Karpas-422 (cell line): Measurements from ENCODE around the gene HOXC9. TPM values are rescaled to one million over a fixed set of nuclear protein-coding genes. Genes with fewer than 3 reads are reported as not detected.
A peak's percentile ranks its signal among the peaks of the same experiment; 100 is the strongest.

Experiments
- DNase-seq: peaks from one replicate; pipeline ENCODE4 v3.0.0-alpha.2; 2015
- H2AFZ ChIP-seq: fragments of 200-600 bp; sonication (generic); 2 replicates; pipeline ENCODE4 v1.6.1; 2014; ENCODE audit warnings: antibody characterized with exemption, low read length, mixed read lengths
- H3K27ac ChIP-seq: fragments of 200-600 bp; sonication (generic); 2 replicates; pipeline ENCODE4 v1.5.1; 2014; ENCODE audit warnings: mild to moderate bottlenecking, low read length, moderate library complexity
- H3K27me3 ChIP-seq: fragments of 200-600 bp; sonication (generic); 2 replicates; pipeline ENCODE4 v1.6.1; 2014; ENCODE audit warnings: low read length, mixed read lengths
- H3K36me3 ChIP-seq: fragments of 200-600 bp; sonication (generic); 2 replicates; pipeline ENCODE4 v1.6.1; 2014; ENCODE audit warnings: low read length, mixed read lengths; ENCODE audit not compliant: insufficient read depth
- H3K4me1 ChIP-seq: fragments of 200-600 bp; sonication (generic); 2 replicates; pipeline ENCODE4 v1.6.1; 2014; ENCODE audit warnings: mild to moderate bottlenecking, low read length, mixed read lengths
- H3K4me2 ChIP-seq: fragments of 200-600 bp; sonication (generic); 2 replicates; pipeline ENCODE4 v1.6.1; 2014; ENCODE audit warnings: low read length, low read depth, mild to moderate bottlenecking; ENCODE audit not compliant: poor library complexity, severe bottlenecking
- H3K4me3 ChIP-seq: fragments of 200-600 bp; sonication (generic); 2 replicates; pipeline ENCODE4 v1.5.1; 2014; ENCODE audit warnings: mild to moderate bottlenecking, antibody characterized with exemption, low read length, mixed read lengths
- H3K79me2 ChIP-seq: fragments of 200-600 bp; sonication (generic); 2 replicates; pipeline ENCODE4 v1.6.1; 2014; ENCODE audit warnings: mild to moderate bottlenecking, low read length, mixed read lengths
- H3K9ac ChIP-seq: fragments of 200-600 bp; sonication (generic); 2 replicates; pipeline ENCODE4 v1.6.0; 2014; ENCODE audit warnings: low read length
- H3K9me2 ChIP-seq: fragments of 200-600 bp; sonication (generic), shearing (Covaris generic); replicated peaks from 2 replicates; pipeline ENCODE4 v1.6.0; 2014; ENCODE audit warnings: mild to moderate bottlenecking, low read length, moderate library complexity; ENCODE audit not compliant: insufficient read depth
- H3K9me3 ChIP-seq: fragments of 300-700, 200-600 bp; sonication (generic); 2 replicates; pipeline ENCODE4 v1.6.1; 2014; ENCODE audit warnings: low read length, mixed read lengths
- H4K20me1 ChIP-seq: fragments of 200-600 bp; sonication (generic); 2 replicates; pipeline ENCODE4 v1.6.1; 2014; ENCODE audit warnings: mild to moderate bottlenecking, antibody characterized with exemption, low read length, low read depth; ENCODE audit not compliant: insufficient read depth
- total RNA-seq: library from RNA; depleted of rRNA; stranded (reverse); fragments of >200 nt; shearing (Covaris generic); gene quantifications from 2 replicates; pipeline ENCODE4 v1.2.3, GENCODE V29; 2014; ENCODE audit warnings: low replicate concordance

The HOXC9 gene
- total RNA-seq, 1 experiment from 2014 or later = not detected

DNA sequence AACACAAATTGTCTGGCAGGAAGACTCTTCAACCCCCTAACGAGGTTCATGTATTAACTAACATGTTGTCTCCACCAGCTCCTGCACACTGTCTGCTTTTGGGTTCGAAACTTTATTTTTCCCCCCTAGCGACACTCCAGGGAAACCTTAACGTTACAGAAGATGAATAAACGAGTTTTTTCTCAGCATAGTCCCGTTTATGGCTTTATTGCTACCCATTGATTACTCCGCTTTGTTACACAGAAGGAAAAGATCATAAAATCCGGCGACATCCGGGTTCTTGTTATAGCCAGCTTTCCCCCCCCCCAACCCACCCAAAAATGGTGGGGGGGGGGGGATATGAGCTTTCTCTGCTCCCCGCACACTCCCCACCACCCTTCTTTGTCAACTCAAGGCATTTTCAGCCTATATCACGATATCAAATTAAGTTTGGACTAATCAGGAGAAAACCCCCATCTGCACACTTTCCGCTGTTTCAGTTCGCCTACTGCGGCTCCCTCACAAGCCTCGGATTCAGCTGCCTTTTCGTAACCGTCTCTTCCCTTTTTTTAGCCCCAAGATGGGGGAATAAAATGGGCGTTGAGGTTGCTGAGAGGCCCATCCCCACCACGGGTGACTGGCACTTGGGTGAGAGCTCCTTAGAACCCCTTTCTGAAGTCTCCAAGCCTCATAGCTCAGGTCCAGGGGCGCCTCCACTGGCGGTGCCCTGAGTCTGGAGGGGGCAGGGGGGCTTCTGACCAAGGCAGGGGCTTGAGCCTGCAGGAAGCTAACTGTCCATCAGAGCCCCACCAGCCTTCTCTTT is 26.9 kb downstream of the HOXC9 start:
- Histone ChIP-seq H3K4me2 (no peak overlapping the region), H3K9me2 (no peaks in the 10 kb centered on the region), H3K4me1 (peaks cover 17% of the 10 kb centered on the region), H3K79me2 (no peaks in the 10 kb centered on the region), H3K36me3 (no peaks in the 10 kb centered on the region), H3K27me3 (peaks cover 2% of the 10 kb centered on the region; the same call in 1 of the 2 replicates), H3K9ac (0 out of 2 replicates have a peak overlapping the region, but pooled peaks have one; percentile 35), H3K27ac (no peak overlapping the region), H4K20me1 (no peaks in the 10 kb centered on the region), H3K4me3 (no peak overlapping the region), H3K9me3 (no peaks in the 10 kb centered on the region), H2AFZ (peak overlapping the region; percentile 65)
- no peak for DNase-seq

DNA sequence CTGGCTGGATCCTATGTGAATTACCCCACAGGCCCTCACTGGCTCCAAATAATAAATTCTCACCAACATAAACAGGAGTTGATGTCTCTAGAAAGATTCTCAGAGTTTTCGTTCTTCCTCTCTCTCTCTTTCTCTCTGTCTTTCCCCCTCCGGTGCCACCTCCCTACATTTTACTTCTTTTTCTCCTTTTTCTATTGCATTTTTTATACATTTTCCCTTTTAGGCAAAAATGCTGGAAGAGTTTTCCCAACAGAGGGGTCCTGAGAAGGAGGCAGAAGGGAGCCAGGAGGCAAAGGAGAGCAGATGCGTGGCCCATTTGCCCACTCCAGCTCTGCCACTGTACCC is 27.5 kb downstream of the HOXC9 start:
- no peaks in the 10 kb centered on the region for H3K79me2 ChIP-seq
- peaks cover 2% of the 10 kb centered on the region; the same call in 1 of the 2 replicates for H3K27me3 ChIP-seq
- no peak overlapping the region for H3K27ac ChIP-seq
- no peaks in the 10 kb centered on the region for H4K20me1 ChIP-seq
- H3K4me1 ChIP-seq = peaks cover 17% of the 10 kb centered on the region
- no peaks in the 10 kb centered on the region for H3K9me3 ChIP-seq
- H3K4me3 ChIP-seq = no peak overlapping the region
- no peaks in the 10 kb centered on the region for H3K9me2 ChIP-seq
- H3K4me2 ChIP-seq = no peak overlapping the region
- no peak overlapping the region for H3K9ac ChIP-seq
- DNase-seq = no peak
- H2AFZ ChIP-seq = no peak overlapping the region
- no peaks in the 10 kb centered on the region for H3K36me3 ChIP-seq

DNA sequence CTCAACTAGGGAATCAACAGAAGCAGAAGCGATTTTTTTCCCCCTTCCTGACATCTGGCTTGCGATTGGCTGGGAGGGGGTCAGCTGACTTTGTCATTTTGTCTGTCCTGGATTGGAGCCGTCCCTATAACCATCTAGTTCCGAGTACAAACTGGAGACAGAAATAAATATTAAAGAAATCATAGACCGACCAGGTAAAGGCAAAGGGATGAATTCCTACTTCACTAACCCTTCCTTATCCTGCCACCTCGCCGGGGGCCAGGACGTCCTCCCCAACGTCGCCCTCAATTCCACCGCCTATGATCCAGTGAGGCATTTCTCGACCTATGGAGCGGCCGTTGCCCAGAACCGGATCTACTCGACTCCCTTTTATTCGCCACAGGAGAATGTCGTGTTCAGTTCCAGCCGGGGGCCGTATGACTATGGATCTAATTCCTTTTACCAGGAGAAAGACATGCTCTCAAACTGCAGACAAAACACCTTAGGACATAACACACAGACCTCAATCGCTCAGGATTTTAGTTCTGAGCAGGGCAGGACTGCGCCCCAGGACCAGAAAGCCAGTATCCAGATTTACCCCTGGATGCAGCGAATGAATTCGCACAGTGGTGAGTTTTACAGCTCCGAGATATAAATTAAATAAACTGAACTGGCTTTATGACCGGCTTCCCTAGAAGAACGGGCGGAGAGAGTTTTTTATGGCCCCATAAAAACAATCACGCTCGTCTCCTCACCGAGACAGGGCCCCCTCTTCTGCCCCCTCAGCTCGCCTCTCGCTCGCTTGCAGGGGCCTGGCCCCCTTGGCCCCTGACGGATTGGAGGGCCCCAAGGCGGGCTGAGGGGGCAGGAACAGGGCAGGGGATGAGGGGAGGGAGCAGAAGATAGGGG is 28.6 kb downstream of the HOXC9 start, which contains the start of gene HOXC6:
Gene HOXC6, plus strand, starts transcription at position 127 of the 888 bp plus-strand sequence. Its CDS starts 82 bp downstream, at position 209.
- no peaks in the 10 kb centered on the region for H3K9me2 ChIP-seq
- H3K27me3 ChIP-seq = peaks cover 2% of the 10 kb centered on the region; the same call in 1 of the 2 replicates
- no peak within 1 kb of the TSS for H3K27ac ChIP-seq
- H3K4me2 ChIP-seq = no peak within 1 kb of the TSS
- no peak within 1 kb of the TSS for H3K4me3 ChIP-seq
- no peak within 1 kb of the TSS for H2AFZ ChIP-seq
- H3K79me2 ChIP-seq = no peaks in the 10 kb centered on the region
- peak; percentile 62 for DNase-seq
- H4K20me1 ChIP-seq = no peaks in the 10 kb centered on the region
- no peak within 1 kb of the TSS for H3K9ac ChIP-seq
- no peaks in the 10 kb centered on the region for H3K9me3 ChIP-seq
- H3K4me1 ChIP-seq = peaks cover 26% of the 10 kb centered on the region
- no peaks in the 10 kb centered on the region for H3K36me3 ChIP-seq

DNA sequence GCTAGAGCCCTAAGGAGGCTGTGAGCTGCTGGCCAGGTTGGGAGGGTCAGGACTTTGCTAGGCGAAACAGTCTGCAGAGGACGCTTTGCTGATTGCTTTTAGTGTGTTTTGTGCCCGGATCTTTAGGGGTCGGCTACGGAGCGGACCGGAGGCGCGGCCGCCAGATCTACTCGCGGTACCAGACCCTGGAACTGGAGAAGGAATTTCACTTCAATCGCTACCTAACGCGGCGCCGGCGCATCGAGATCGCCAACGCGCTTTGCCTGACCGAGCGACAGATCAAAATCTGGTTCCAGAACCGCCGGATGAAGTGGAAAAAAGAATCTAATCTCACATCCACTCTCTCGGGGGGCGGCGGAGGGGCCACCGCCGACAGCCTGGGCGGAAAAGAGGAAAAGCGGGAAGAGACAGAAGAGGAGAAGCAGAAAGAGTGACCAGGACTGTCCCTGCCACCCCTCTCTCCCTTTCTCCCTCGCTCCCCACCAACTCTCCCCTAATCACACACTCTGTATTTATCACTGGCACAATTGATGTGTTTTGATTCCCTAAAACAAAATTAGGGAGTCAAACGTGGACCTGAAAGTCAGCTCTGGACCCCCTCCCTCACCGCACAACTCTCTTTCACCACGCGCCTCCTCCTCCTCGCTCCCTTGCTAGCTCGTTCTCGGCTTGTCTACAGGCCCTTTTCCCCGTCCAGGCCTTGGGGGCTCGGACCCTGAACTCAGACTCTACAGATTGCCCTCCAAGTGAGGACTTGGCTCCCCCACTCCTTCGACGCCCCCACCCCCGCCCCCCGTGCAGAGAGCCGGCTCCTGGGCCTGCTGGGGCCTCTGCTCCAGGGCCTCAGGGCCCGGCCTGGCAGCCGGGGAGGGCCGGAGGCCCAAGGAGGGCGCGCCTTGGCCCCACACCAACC is 29.8 kb downstream of the HOXC9 start:
- peaks cover 37% of the 10 kb centered on the region for H3K4me1 ChIP-seq
- H3K79me2 ChIP-seq = no peaks in the 10 kb centered on the region
- peaks cover 2% of the 10 kb centered on the region; the same call in 1 of the 2 replicates for H3K27me3 ChIP-seq

DNA sequence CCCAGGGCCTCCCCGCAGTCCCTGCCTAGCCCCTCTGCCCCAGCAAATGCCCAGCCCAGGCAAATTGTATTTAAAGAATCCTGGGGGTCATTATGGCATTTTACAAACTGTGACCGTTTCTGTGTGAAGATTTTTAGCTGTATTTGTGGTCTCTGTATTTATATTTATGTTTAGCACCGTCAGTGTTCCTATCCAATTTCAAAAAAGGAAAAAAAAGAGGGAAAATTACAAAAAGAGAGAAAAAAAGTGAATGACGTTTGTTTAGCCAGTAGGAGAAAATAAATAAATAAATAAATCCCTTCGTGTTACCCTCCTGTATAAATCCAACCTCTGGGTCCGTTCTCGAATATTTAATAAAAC is 30.5 kb downstream of the HOXC9 start:
- H3K27me3 ChIP-seq = peaks cover 2% of the 10 kb centered on the region; the same call in 1 of the 2 replicates

More for the DNA sequence above, 29.8 kb downstream of the HOXC9 start:
- Histone ChIP-seq H3K36me3 (no peaks in the 10 kb centered on the region), H3K4me2 (no peak overlapping the region), H3K4me3 (no peak overlapping the region), H2AFZ (no peak overlapping the region), H3K9ac (no peak overlapping the region), H3K27ac (no peak overlapping the region), H4K20me1 (no peaks in the 10 kb centered on the region), H3K9me2 (no peaks in the 10 kb centered on the region), H3K9me3 (no peaks in the 10 kb centered on the region)
- no peak for DNase-seq

DNA sequence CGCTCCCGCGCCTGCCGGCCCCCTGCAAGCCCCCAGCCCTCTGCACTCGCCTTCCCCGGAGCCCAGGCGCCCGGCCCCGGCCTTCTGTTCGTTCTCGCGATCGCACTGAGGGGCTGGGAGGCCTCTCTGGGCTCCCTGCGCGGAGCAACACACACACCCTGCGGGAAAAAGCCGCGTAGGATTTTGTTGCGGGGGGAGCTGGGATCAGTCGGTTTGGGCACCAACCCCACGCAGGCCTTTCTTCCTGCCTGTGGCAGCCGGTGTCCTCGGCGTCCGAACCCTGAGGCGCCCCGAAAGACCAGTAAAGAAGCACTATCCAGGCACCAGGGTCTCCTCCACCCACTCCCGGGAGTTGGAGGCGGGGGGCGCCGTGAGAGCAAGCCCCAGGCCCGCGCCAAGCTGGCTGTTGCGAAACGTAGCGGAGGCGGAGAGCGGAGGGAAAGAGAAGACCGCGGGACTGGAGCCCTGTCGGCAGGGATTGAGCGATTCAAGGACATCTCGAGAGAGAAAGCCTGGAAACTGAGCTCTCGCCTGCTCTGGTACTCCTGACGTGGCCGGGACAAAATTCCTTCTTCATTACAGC is 31.0 kb downstream of the HOXC9 start:
- peaks cover under 1% of the 10 kb centered on the region; the same call in 1 of the 2 replicates for H3K27me3 ChIP-seq

More for the DNA sequence above, 30.5 kb downstream of the HOXC9 start:
- Histone ChIP-seq H3K4me1 (peaks cover 38% of the 10 kb centered on the region), H3K9me3 (no peaks in the 10 kb centered on the region), H2AFZ (no peak overlapping the region), H3K36me3 (no peaks in the 10 kb centered on the region), H4K20me1 (no peaks in the 10 kb centered on the region), H3K9ac (no peak overlapping the region), H3K4me3 (no peak overlapping the region), H3K27ac (no peak overlapping the region), H3K79me2 (no peaks in the 10 kb centered on the region), H3K4me2 (no peak overlapping the region), H3K9me2 (no peaks in the 10 kb centered on the region)
- no peak for DNase-seq

DNA sequence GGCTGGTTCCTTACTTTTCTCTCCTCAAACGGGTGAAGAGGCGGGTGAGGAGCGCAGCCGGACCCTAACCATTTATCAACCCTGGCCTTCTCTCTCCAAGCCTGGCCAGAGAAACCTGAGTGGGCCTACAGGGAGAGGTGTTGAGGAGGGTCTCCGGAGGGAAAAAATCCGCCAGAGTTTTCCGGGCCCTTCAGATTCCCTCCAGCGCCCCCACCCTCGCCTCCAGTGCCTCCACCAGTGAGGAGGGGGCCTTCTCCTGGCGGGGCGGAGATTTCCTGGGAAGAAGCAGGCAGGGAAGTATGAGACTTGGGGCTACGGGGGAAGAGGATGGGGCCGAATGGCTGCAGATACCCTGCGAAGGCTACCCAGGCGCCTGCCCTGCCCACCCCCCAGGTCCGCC is 31.5 kb downstream of the HOXC9 start:
- Histone ChIP-seq H2AFZ (no peak overlapping the region), H3K9me3 (no peaks in the 10 kb centered on the region), H3K9ac (no peak overlapping the region), H3K27me3 (no peaks in the 10 kb centered on the region), H3K27ac (no peak overlapping the region), H3K4me3 (no peak overlapping the region), H3K4me1 (peaks cover 29% of the 10 kb centered on the region), H3K36me3 (no peaks in the 10 kb centered on the region), H4K20me1 (no peaks in the 10 kb centered on the region), H3K9me2 (no peaks in the 10 kb centered on the region), H3K4me2 (no peak overlapping the region), H3K79me2 (no peaks in the 10 kb centered on the region)
- no peak for DNase-seq

More for the DNA sequence above, 31.0 kb downstream of the HOXC9 start:
- H4K20me1 ChIP-seq = no peaks in the 10 kb centered on the region
- no peaks in the 10 kb centered on the region for H3K79me2 ChIP-seq
- H3K9me3 ChIP-seq = no peaks in the 10 kb centered on the region
- H3K27ac ChIP-seq = no peak overlapping the region
- no peaks in the 10 kb centered on the region for H3K36me3 ChIP-seq
- H3K4me2 ChIP-seq = no peak overlapping the region
- H3K9ac ChIP-seq = no peak overlapping the region
- H3K4me1 ChIP-seq = peaks cover 33% of the 10 kb centered on the region
- H3K4me3 ChIP-seq = no peak overlapping the region
- DNase-seq = no peak
- H2AFZ ChIP-seq = no peak overlapping the region
- H3K9me2 ChIP-seq = no peaks in the 10 kb centered on the region
